Myocyte (in vitro differentiated cells): ENCODE measurements around the gene TFDP3. TPM values are rescaled to one million over a fixed set of nuclear protein-coding genes. Genes with fewer than 3 reads are reported as not detected.

Source experiments
- DNase-seq: peaks from one replicate; pipeline ENCODE4 v3.0.0-alpha.2; 2012; ENCODE audit warnings: low read depth
- total RNA-seq: library from RNA; depleted of rRNA; stranded (reverse); fragments of >200 nt; gene quantifications from 2 replicates; pipeline ENCODE4 v1.2.3, GENCODE V29; 2014

The TFDP3 gene
- total RNA-seq, 1 donor from 2014 or later, result not detected

DNA sequence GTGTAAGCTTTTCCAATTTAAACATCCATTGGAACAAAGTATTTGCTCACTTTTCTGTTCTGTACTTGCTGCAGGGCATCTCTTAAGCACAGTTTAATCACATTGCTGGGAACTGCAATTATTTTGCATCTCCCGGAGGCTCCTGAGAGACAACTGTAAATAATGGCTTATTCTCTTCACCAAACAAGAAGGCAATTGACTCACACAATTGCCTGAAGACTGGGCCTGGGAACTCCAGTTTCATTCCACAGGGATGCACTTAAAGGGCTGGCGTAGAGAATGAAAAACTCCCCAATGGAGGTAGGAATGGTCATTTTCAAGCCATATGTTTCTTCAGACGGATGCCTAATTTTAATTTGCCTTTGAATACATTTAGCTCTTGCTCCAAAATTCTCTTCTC is 29.5 kb downstream of the TFDP3 start:
- DNase-seq, result no peak

DNA sequence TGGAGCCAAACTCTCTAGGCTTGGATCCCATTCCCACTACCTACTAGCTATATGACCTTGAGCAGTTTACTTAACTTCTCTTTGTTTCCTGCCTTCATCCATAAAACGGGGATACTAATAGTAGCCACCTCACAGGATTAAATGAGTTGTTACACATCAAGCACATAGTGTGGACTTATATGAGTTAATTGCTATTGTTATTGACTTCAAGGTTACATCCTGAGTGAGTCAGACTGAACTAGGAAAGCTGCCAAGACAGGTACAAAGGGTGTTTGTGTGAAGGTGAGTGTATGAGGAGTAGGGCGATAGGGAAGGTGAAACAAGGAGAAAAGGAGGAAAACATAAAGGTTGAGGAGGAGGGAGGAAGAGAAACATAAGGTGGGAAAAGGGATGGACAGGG is 32.2 kb downstream of the TFDP3 start:
- DNase-seq, result no peak

DNA sequence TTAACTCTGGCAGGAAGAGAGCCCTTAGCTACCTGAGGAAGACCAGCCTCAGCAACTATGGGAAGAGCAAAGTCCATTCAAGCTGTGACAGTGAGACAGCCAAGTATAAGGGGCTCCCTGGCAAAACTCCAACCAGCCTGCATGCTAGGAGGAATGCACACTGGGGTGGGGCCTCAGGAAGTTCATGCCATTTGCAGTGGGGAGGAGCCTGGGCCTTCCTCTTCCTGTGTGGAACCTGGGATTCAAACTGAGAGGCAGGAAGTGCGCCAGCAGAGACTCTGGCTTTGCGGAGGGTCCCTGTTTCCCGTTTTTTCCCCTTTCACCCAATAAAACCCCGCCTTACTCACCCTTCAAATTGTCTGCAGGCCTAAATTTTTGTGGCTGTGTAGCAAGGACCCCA is 33.0 kb downstream of the TFDP3 start:
- no peak for DNase-seq

DNA sequence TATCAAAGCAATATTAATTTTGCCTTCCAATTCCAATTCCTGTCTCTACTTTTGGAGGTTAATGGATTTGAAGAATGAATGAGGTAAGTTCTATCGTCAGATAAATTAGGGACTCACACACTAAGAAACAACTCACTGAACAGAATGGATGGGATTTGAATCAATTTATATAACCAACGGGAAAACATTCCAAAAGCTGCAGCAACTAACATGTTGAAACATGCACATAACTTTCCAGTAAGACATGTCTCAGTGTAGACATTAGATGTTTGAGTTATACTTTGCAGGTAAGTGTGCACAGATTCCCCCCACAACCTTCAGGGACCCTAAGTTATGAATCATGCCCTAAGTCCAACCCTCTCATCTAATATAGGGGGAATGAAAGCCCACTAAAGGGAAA is 34.3 kb downstream of the TFDP3 start:
- no peak for DNase-seq

DNA sequence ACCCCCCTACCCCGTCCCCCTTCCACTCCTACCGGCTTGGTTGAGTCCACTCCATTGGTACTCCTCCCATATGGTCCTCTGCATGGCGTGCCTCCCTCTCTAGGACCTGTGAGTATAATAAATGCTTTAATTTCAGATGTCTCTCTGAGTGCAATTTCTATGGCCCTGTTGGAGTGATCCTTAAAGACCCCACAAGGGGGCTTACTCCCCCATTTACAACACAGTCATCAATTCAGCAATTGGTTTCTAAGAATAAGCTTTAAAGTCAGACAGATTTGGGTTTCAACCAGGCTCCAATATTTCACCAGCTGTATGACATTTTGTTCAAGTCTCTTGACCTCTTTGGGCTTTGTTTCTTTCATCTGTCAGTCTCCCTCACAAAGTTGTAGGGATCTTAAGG is 38.7 kb downstream of the TFDP3 start:
- no peak for DNase-seq

DNA sequence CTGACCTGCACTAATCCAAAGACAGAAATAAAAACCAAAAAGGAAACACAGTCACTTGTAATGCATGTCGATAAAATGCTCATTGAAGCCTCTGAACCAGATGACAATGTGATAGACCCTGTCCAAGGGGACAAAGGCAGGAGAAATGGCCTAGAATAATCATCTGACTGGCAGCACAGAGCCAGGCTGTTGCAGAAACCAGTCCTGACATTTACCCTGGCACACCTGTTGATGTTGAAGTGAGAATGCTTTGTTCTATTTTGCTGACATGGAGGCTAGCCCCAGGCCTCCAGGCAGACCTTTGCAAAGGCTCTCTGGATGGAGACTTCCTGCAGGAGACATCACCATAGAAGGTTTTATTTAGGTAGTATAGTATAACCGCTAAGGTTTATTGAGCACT is 41.0 kb downstream of the TFDP3 start:
- no peak for DNase-seq

DNA sequence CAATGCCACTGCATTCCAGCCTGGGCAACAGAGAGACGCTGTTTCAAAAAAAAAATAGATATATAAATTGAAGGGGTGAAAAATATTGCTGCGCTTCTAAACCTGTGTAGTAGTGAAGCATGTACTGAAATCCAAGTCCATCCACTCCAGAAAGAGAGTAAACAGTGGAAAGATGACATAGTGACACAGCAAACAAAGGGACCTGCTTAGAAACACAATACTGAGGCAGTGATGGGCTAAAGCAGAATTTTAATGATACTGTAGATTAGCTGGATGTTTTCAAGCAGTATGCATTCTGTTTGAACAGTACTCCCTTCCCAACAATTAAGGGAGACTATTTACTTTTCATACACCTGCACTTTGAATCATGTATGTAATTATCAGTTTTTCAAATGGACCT is 42.5 kb downstream of the TFDP3 start:
- DNase-seq, result no peak

DNA sequence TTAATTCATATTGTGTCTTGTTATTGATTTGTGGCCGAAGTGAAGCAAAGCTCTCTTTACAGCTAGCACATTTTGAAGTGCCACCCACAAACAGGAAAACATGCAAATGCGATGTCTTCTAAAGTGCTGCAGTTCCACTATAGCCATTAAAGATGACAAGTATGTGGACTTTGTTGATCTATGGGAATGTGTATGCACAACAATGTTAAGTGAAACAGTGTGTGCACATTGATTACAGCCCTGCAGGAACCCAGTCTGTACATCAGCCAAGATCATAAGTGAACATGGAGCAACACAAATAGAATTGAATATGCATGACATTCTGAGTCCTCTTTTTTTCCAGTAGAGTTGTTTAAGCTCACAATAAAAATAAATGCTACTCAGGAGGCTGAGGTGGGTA is 43.0 kb downstream of the TFDP3 start:
- no peak for DNase-seq

DNA sequence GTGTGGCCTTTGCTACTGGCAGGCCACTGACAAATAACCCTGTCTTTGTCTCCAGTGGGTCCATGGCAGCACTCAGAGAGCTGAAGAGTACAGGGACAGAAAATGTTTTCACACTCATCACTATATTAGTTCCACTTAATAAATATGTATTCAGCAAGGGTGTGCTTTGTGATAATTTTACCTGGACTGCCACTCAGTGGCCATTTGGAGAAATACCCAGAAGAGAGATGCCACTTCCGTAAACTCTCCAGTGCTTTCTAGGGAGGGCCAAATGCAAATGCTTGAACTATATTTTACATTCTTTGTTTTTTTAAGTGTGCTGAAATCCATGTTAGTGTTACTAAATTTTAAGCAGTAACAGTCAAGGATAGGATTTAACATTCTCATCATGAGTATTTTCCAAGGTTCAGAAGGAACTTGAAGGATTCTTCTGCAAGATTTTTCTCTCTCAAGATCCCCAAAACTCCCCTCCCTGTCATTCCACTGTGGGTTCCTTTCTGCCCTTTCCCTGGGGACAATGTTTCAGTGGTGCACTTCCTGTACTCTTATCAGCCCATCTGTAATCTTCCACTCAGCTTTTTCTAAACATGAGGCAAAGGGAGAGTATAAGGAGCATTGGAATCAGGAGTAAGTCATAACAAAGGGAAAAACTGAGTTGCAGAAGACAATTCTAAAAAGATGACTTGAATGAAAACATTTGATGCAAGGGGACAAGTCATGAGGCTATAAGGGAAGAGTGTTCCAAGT is 46.0 kb downstream of the TFDP3 start:
- peak; percentile 5 for DNase-seq

Other genes starting within 250 kb of the TFDP3 start
- not detected in 2 replicates for gene USP26, start 121.2 kb downstream of the TFDP3 start, total RNA-seq
- 0.99 and 1.2 TPM in 2 replicates for gene GPC4, start 197.1 kb upstream of the TFDP3 start, total RNA-seq